ENCODE data around the gene EXOC6. TPM values are rescaled to one million over a fixed set of nuclear protein-coding genes. Genes with fewer than 3 reads are reported as not detected.

The EXOC6 gene
- total RNA-seq, 2 donors from 2014 or later = 10.5 to 14.8 TPM

- H3K27me3 Mint-ChIP-seq = no peaks in the 10 kb centered on the region
- no peak overlapping the region for H3K27ac Mint-ChIP-seq
- ATAC-seq (no peak), DNase-seq (no peak)
- H3K36me3 Mint-ChIP-seq (ENCODE audit: low read depth) = no peaks in the 10 kb centered on the region
- H3K9me3 ChIP-seq (ENCODE audit: control insufficient read depth, low read length, poor library complexity, severe bottlenecking) = no peaks in the 10 kb centered on the region
- peaks cover 37% of the 10 kb centered on the region for H3K4me1 Mint-ChIP-seq
- no peak overlapping the region for H3K4me3 Mint-ChIP-seq
Measured at GRCh38 chr10:92873029-92873428, 24.7 kb downstream of the EXOC6 start.

- peak overlapping the region; percentile 64 for H3K4me3 Mint-ChIP-seq
- H3K36me3 Mint-ChIP-seq (ENCODE audit: low read depth) = no peaks in the 10 kb centered on the region
- no peak for ATAC-seq
- H3K4me1 Mint-ChIP-seq = peaks cover 37% of the 10 kb centered on the region
- no peak for DNase-seq
- no peaks in the 10 kb centered on the region for H3K27me3 Mint-ChIP-seq
- no peaks in the 10 kb centered on the region for H3K9me3 ChIP-seq (ENCODE audit: control insufficient read depth, low read length, poor library complexity, severe bottlenecking)
- peak overlapping the region; percentile 27 for H3K27ac Mint-ChIP-seq
Measured at GRCh38 chr10:92876509-92877036, 28.3 kb downstream of the EXOC6 start.

GRCh38 chr10:92880233-92880861, 32.0 kb downstream of the EXOC6 start:
- ATAC-seq (peak; percentile 57), DNase-seq (no peak)
- H3K9me3 ChIP-seq (ENCODE audit: control insufficient read depth, low read length, poor library complexity, severe bottlenecking) = no peaks in the 10 kb centered on the region
- Mint-ChIP-seq H3K27me3 (no peaks in the 10 kb centered on the region), H3K4me1 (peaks cover 22% of the 10 kb centered on the region), H3K36me3 (ENCODE audit: low read depth) (no peaks in the 10 kb centered on the region), H3K4me3 (no peak overlapping the region), H3K27ac (peak overlapping the region; percentile 11)

GRCh38 chr10:92880917-92881316, 32.6 kb downstream of the EXOC6 start:
- H3K4me3 Mint-ChIP-seq = no peak overlapping the region
- no peaks in the 10 kb centered on the region for H3K36me3 Mint-ChIP-seq (ENCODE audit: low read depth)
- no peak overlapping the region for H3K27ac Mint-ChIP-seq
- H3K27me3 Mint-ChIP-seq = no peaks in the 10 kb centered on the region
- no peak for ATAC-seq
- no peak for DNase-seq
- peaks cover 22% of the 10 kb centered on the region for H3K4me1 Mint-ChIP-seq
- H3K9me3 ChIP-seq (ENCODE audit: control insufficient read depth, low read length, poor library complexity, severe bottlenecking) = no peaks in the 10 kb centered on the region

GRCh38 chr10:92886334-92886961, 38.1 kb downstream of the EXOC6 start:
- no peak for ATAC-seq
- Mint-ChIP-seq H3K4me1 (peaks cover 6% of the 10 kb centered on the region), H3K4me3 (no peak overlapping the region), H3K36me3 (ENCODE audit: low read depth) (no peaks in the 10 kb centered on the region), H3K27me3 (no peaks in the 10 kb centered on the region), H3K27ac (no peak overlapping the region)
- DNase-seq = no peak
- no peaks in the 10 kb centered on the region for H3K9me3 ChIP-seq (ENCODE audit: control insufficient read depth, low read length, poor library complexity, severe bottlenecking)

DNA sequence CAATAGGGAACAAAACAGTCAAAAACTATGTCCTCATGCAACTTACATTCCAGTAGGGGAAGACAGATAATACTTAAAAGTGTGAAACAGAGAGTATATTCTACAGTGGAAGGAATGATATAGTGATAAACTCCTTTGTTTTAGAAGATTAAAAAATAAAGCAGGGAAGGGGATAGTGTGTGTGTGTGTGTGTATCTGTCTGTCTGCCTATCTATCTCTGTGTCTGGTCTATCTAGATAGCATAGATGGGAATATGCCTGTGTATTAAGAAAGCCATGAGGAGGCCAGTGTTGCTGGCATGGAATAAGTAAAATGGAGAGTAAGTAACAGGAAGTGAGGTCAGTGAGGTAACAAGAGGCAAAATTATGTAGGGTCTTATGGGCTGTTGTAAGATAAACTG, 42.2 kb downstream of the EXOC6 start:
- Mint-ChIP-seq H3K27me3 (no peaks in the 10 kb centered on the region), H3K4me3 (no peak overlapping the region), H3K27ac (no peak overlapping the region), H3K4me1 (peaks cover 19% of the 10 kb centered on the region), H3K36me3 (ENCODE audit: low read depth) (no peaks in the 10 kb centered on the region)
- DNase-seq = no peak
- no peaks in the 10 kb centered on the region for H3K9me3 ChIP-seq (ENCODE audit: control insufficient read depth, low read length, poor library complexity, severe bottlenecking)
- no peak for ATAC-seq

DNA sequence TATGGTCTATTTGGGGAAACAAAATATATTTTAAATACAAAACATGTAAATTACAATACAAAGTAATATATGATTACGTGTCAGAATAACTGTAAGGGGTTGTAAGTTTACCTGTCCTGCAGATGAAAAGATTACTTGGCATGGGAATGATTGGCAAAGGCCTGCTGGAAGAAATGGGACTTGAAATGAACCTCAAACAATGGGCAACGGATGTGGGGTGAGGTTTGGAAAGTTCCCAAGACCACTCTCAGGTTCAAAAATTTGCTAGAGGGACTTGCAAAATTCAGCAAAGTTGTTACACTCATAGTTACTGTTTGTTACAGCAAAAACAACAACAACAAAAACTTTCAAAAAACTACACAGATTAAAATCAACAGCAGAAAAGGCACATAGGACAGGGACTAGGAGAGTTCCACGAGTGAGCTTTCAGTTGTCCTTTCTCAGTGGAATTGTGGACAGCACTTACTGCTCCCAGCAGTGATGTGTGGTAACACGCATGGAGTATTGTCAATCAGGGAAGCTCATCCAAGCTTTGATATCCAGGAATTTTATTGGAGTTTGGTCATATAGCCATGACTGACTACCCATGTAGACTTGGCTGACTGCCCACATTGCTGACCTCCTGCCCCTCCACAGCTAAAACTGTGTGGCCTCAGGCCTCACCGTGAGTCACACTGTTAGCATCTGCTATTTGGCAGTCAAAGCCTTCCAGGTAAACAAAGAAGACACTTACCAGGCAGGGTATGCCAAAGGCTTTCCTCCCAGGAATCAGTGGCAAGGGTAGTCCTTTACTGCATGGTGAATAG, 43.8 kb downstream of the EXOC6 start:
- Mint-ChIP-seq H3K27ac (no peak overlapping the region), H3K36me3 (ENCODE audit: low read depth) (no peaks in the 10 kb centered on the region), H3K4me1 (peaks cover 15% of the 10 kb centered on the region), H3K4me3 (no peak overlapping the region), H3K27me3 (no peaks in the 10 kb centered on the region)
- H3K9me3 ChIP-seq (ENCODE audit: control insufficient read depth, low read length, poor library complexity, severe bottlenecking) = no peaks in the 10 kb centered on the region
- ATAC-seq (no peak), DNase-seq (no peak)

- H3K4me3 Mint-ChIP-seq = no peak overlapping the region
- no peaks in the 10 kb centered on the region for H3K9me3 ChIP-seq (ENCODE audit: control insufficient read depth, low read length, poor library complexity, severe bottlenecking)
- ATAC-seq (no peak), DNase-seq (no peak)
- peaks cover 15% of the 10 kb centered on the region for H3K4me1 Mint-ChIP-seq
- H3K27ac Mint-ChIP-seq = no peak overlapping the region
- no peaks in the 10 kb centered on the region for H3K27me3 Mint-ChIP-seq
- peaks cover under 1% of the 10 kb centered on the region for H3K36me3 Mint-ChIP-seq (ENCODE audit: low read depth)
Measured at GRCh38 chr10:92892691-92893054, 44.4 kb downstream of the EXOC6 start.

DNA sequence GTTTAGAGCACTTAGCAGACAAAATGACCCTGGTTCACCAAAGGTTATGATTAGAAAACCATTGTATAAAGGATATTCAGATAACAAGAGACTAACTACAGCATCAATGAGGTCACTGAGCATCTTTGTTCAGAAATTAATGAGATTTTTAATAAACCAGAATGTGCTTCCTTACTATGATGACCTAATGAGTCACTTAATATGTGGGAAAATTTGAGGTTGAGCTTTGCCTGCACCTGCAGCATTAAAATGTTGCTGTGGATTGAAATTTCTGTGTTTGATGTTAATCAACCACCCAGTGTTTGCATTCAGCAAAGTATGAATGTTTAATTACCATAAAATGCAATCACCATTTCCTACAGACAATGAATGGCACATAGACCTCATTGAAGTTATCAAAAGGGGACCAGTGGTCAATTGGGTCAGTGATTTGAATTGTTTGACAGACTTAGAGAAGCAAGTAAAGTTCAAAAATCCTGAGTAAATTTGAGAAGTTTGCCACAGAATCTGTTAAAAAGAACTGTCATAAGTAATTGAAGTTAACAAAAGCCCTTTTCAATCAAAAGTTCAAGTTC, 45.8 kb downstream of the EXOC6 start:
- Mint-ChIP-seq H3K4me3 (peak overlapping the region; percentile 19), H3K27me3 (no peaks in the 10 kb centered on the region), H3K36me3 (ENCODE audit: low read depth) (peaks cover 5% of the 10 kb centered on the region), H3K27ac (no peak overlapping the region), H3K4me1 (peaks cover 13% of the 10 kb centered on the region)
- ATAC-seq (no peak), DNase-seq (no peak)
- H3K9me3 ChIP-seq (ENCODE audit: control insufficient read depth, low read length, poor library complexity, severe bottlenecking) = no peaks in the 10 kb centered on the region

- Mint-ChIP-seq H3K36me3 (ENCODE audit: low read depth) (peaks cover 5% of the 10 kb centered on the region), H3K4me3 (no peak overlapping the region), H3K27ac (no peak overlapping the region), H3K4me1 (peaks cover 25% of the 10 kb centered on the region), H3K27me3 (no peaks in the 10 kb centered on the region)
- ATAC-seq (no peak), DNase-seq (no peak)
- H3K9me3 ChIP-seq (ENCODE audit: control insufficient read depth, low read length, poor library complexity, severe bottlenecking) = no peaks in the 10 kb centered on the region
Measured at GRCh38 chr10:92897916-92898315, 49.6 kb downstream of the EXOC6 start.

- peak overlapping the region; percentile 91 for H3K27ac Mint-ChIP-seq
- H3K4me1 Mint-ChIP-seq = peaks cover 19% of the 10 kb centered on the region
- H3K36me3 Mint-ChIP-seq (ENCODE audit: low read depth) = peaks cover 5% of the 10 kb centered on the region
- H3K9me3 ChIP-seq (ENCODE audit: control insufficient read depth, low read length, poor library complexity, severe bottlenecking) = no peaks in the 10 kb centered on the region
- no peaks in the 10 kb centered on the region for H3K27me3 Mint-ChIP-seq
- ATAC-seq (peak; percentile 94), DNase-seq (peak; percentile 19 to 26 (median 22))
- H3K4me3 Mint-ChIP-seq = peak overlapping the region; percentile 85
Measured at GRCh38 chr10:92901819-92902251, 53.5 kb downstream of the EXOC6 start.

- Mint-ChIP-seq H3K4me3 (no peak overlapping the region), H3K27me3 (no peaks in the 10 kb centered on the region), H3K4me1 (peaks cover 19% of the 10 kb centered on the region), H3K27ac (no peak overlapping the region), H3K36me3 (ENCODE audit: low read depth) (peaks cover 2% of the 10 kb centered on the region)
- no peaks in the 10 kb centered on the region for H3K9me3 ChIP-seq (ENCODE audit: control insufficient read depth, low read length, poor library complexity, severe bottlenecking)
- DNase-seq (no peak), ATAC-seq (no peak)
Measured at GRCh38 chr10:92903633-92904032, 55.3 kb downstream of the EXOC6 start.

- H3K4me3 Mint-ChIP-seq = no peak overlapping the region
- H3K9me3 ChIP-seq (ENCODE audit: control insufficient read depth, low read length, poor library complexity, severe bottlenecking) = no peaks in the 10 kb centered on the region
- H3K27ac Mint-ChIP-seq = no peak overlapping the region
- no peaks in the 10 kb centered on the region for H3K36me3 Mint-ChIP-seq (ENCODE audit: low read depth)
- no peak for ATAC-seq
- peaks cover 15% of the 10 kb centered on the region for H3K4me1 Mint-ChIP-seq
- no peak for DNase-seq
- no peaks in the 10 kb centered on the region for H3K27me3 Mint-ChIP-seq
Measured at GRCh38 chr10:92907280-92907679, 59.0 kb downstream of the EXOC6 start.

Data from T-helper 17 cell (primary cell).